B cell (primary cell): ENCODE results near the gene SHISA7. TPM values are rescaled to one million over a fixed set of nuclear protein-coding genes. Genes with fewer than 3 reads are reported as not detected.

Experiments
- ATAC-seq: fragments of 200-7000 bp; cut with Tn5 transposase; one replicate; pipeline ENCODE4 v1.10.0; 2021; ENCODE audit warnings: low read depth, mild to moderate bottlenecking, moderate number of reproducible peaks, moderate library complexity
- CTCF ChIA-PET: fragments of 350-600 bp; sonication (Branson Sonifier 250); formaldehyde crosslinking; loops from one replicate; lab custom pipeline; 2021; ENCODE audit warnings: antibody characterized with exemption, inconsistent platforms; lab: Charles Lee
- POLR2A ChIA-PET: fragments of 350-600 bp; sonication (Branson Sonifier 250); formaldehyde crosslinking; loops from one replicate; lab custom pipeline; 2021; ENCODE audit warnings: antibody characterized with exemption; lab: Charles Lee
- DNase-seq: peaks from one replicate; pipeline ENCODE4 v3.0.0; 2013
- H2AFZ ChIP-seq: 2 replicates; pipeline ENCODE4 v1.6.1; 2012; ENCODE audit warnings: mild to moderate bottlenecking, low read depth, low read length; ENCODE audit not compliant: insufficient read depth, poor library complexity, severe bottlenecking
- H3K27ac ChIP-seq, 2 donors: 1 replicate in 1 of 2; 2 replicates in 1 of 2; pipeline ENCODE4 v1.5.1; 2012 to 2013; ENCODE audit warnings: low read length in 2 of 2, mild to moderate bottlenecking in 2 of 2, moderate library complexity in 1 of 2
- H3K27me3 ChIP-seq, 4 experiments: fragments of 200-600 bp in 1 of 4; sonication (generic) in 1 of 4; replicated peaks in 1 of 4; 1 replicate in 2 of 4; 2 replicates in 2 of 4; pipeline versions ENCODE4 v1.6.1 to v1.7.0; 2013 to 2016; ENCODE audit warnings: low read length in 3 of 4, mild to moderate bottlenecking in 2 of 4, mixed read lengths in 1 of 4, moderate library complexity in 1 of 4; ENCODE audit not compliant: insufficient read depth in 4 of 4, control insufficient read depth in 3 of 4; ENCODE audit errors: control extremely low read depth in 1 of 4
- H3K36me3 ChIP-seq, 2 experiments: replicated peaks in 1 of 2; 1 replicate in 1 of 2; 2 replicates in 1 of 2; pipeline versions ENCODE4 v1.6.1 to v1.7.1; 2013; ENCODE audit warnings: low read length in 1 of 2; ENCODE audit not compliant: insufficient read depth in 2 of 2, control insufficient read depth in 1 of 2; ENCODE audit errors: control extremely low read depth in 1 of 2, extremely low read depth in 1 of 2
- H3K4me1 ChIP-seq, 2 donors: fragments of 200-600 bp in 1 of 2; sonication (generic) in 1 of 2; 1 replicate in 1 of 2; 2 replicates in 1 of 2; pipeline versions ENCODE4 v1.5.1 to v1.6.1; 2013 to 2017; ENCODE audit warnings: low read length in 2 of 2; ENCODE audit not compliant: control insufficient read depth in 2 of 2, insufficient read depth in 2 of 2
- H3K4me2 ChIP-seq: replicated peaks from 2 replicates; pipeline ENCODE3; 2012; ENCODE audit warnings: mild to moderate bottlenecking, low read depth, low read length; ENCODE audit not compliant: poor library complexity, severe bottlenecking
- H3K4me3 ChIP-seq, 5 experiments: fragments of 200-600 bp in 1 of 5; sonication (generic) in 1 of 5; 1 replicate in 3 of 5; 2 replicates in 2 of 5; pipeline versions ENCODE4 v1.5.1 to v1.7.0; 2011 to 2016; ENCODE audit warnings: low read length in 4 of 5, mild to moderate bottlenecking in 4 of 5, low read depth in 2 of 5, control low read depth in 1 of 5, moderate library complexity in 1 of 5; ENCODE audit not compliant: insufficient read depth in 1 of 5; ENCODE audit errors: control extremely low read depth in 1 of 5, extremely low read depth in 1 of 5
- H3K79me2 ChIP-seq: fragments of 200-600 bp; sonication (generic); one replicate; pipeline ENCODE4 v1.6.0; 2016; ENCODE audit warnings: low read length; ENCODE audit not compliant: control insufficient read depth, insufficient read depth
- H3K9ac ChIP-seq: fragments of 200-600 bp; sonication (generic); 2 replicates; pipeline ENCODE4 v1.6.1; 2017; ENCODE audit warnings: mild to moderate bottlenecking, low read length, moderate library complexity
- H3K9me3 ChIP-seq, 3 donors: one replicate each; pipeline versions ENCODE4 v1.6.1 to v1.7.1; 2013; ENCODE audit warnings: low read length in 2 of 3; ENCODE audit not compliant: control insufficient read depth in 2 of 3, insufficient read depth in 1 of 3; ENCODE audit errors: control extremely low read depth in 1 of 3
- H4K20me1 ChIP-seq: 2 replicates; pipeline ENCODE4 v1.6.0; 2012; ENCODE audit warnings: mild to moderate bottlenecking, low read length; ENCODE audit not compliant: insufficient read depth, control insufficient read depth, poor library complexity, severe bottlenecking
- H3K27ac Mint-ChIP-seq: one replicate; pipeline ENCODE4 v1.8.0; 2021; ENCODE audit warnings: mixed read lengths
- H3K27me3 Mint-ChIP-seq: one replicate; pipeline ENCODE4 v1.8.0; 2021; ENCODE audit warnings: mixed read lengths
- H3K4me1 Mint-ChIP-seq: one replicate; pipeline ENCODE4 v1.8.0; 2021; ENCODE audit warnings: mixed read lengths
- H3K4me3 Mint-ChIP-seq: one replicate; pipeline ENCODE4 v1.8.0; 2021; ENCODE audit warnings: mixed read lengths
- H3K9me3 Mint-ChIP-seq: one replicate; pipeline ENCODE4 v1.8.0; 2022; ENCODE audit warnings: mixed read lengths; ENCODE audit not compliant: insufficient read depth
- EZH2 ChIP-seq: IDR thresholded peaks from 2 replicates; pipeline ENCODE4 v1.6.1; 2012; ENCODE audit warnings: borderline replicate concordance, low read depth, mild to moderate bottlenecking, moderate library complexity, low read length; ENCODE audit not compliant: insufficient read depth, poor library complexity, severe bottlenecking
- WGBS: methylation state at CpG from one replicate; pipeline ENCODE4 v1.1.5; 2013; ENCODE audit warnings: missing lambda C conversion rate; ENCODE audit not compliant: insufficient coverage; 5-methylcytosine and 5-hydroxymethylcytosine counted together
- intact Hi-C: fragments of 100-400 bp; cut with micrococcal nuclease; formaldehyde crosslinking; loops from one replicate; pipeline ENCODE4 v1.10.0; 2022
- polyA plus RNA-seq: library from polyadenylated mRNA; depleted of rRNA; stranded (reverse); fragments of >200 nt; gene quantifications from 2 replicates; pipeline ENCODE4 v1.2.3, GENCODE V29; 2012
- total RNA-seq, 2 donors: library from RNA; stranded (reverse); fragments of 120-200 nt in 1 of 2; gene quantifications; 1 replicate in 1 of 2; 2 replicates in 1 of 2; pipeline versions ENCODE4 v1.2.3 to v1.2.4, GENCODE V29; 2013 to 2022
- TF ChIP-seq, protein P1 (sequence below): fragments of 200-600 bp; IDR thresholded peaks from one replicate; pipeline ENCODE4 v1.8.0; 2022; ENCODE audit warnings: antibody characterized with exemption, mild to moderate bottlenecking

SHISA7 gene
- total and polyA plus RNA-seq, 2 donors (not counting 1 experiment from before 2014, with no cell fraction given), result 0.06 TPM; not detected in 1

DNA sequence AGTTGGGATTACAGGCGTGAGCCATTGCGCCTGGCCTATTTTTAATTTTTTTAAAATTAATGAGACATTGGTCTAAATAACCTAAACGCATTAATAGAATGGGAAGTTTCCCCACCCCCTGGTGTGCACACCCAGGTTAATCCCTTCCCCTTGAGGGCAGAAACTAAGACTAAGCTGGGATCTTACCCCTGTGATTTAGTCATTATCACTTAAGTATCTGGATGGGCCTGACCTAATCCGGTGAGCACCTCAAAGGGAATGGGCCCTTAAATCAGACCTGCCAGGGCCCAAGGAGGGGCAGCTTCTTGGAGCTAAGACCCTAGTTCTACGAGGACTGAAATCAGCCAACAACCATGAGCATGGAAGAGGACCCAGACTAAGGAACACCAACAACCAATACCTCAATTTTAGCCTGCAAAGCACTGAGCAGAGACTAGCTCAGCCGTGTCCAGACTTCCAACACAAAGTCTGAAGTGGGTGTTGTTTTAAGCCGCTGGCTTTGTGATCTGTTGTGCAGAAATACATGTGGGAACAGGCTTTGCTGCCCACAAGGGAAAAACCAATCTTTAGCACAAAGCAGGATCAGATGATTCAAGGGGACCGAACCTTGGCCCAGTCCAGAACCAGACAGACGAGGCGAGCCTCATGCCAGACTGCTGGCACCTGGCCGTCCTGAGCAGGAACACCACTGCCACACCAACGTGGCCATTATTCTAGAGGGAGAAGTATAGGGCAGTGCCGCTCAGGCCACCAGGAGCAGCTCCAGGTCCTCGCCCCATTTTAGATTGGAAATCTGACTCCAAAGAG, 42.6 kb downstream of the SHISA7 start:
- Mint-ChIP-seq H3K4me3 (no peak overlapping the region), H3K4me1 (peaks cover 4% of the 10 kb centered on the region), H3K27ac (no peak overlapping the region), H3K9me3 (no peaks in the 10 kb centered on the region), H3K27me3 (no peaks in the 10 kb centered on the region)
- Histone ChIP-seq H3K27me3 (no peaks in the 10 kb centered on the region), H4K20me1 (peaks cover 6% of the 10 kb centered on the region), H2AFZ (no peak overlapping the region), H3K27ac (no peak overlapping the region), H3K79me2 (peaks cover 7% of the 10 kb centered on the region), H3K4me2 (no peak overlapping the region), H3K4me3 (no peak overlapping the region), H3K36me3 (peaks cover 0 to 45% of the 10 kb centered on the region in 2 experiments), H3K4me1 (peaks cover 0 to 1% of the 10 kb centered on the region in 2 donors), H3K9me3 (no peaks in the 10 kb centered on the region), H3K9ac (no peak overlapping the region)
- CTCF ChIA-PET, result interaction anchor here (1.0 to 1.3 kb wide), 2 partner anchors 103 to 259 kb away, joined by 3 read pairs; no protein-coding TSS in a partner anchor
- POLR2A ChIA-PET, result interaction anchor here (1.4 kb wide), 1 partner anchor 16 kb away, joined by 3 read pairs; the partner anchor contains the start of gene TMEM238
- TF ChIP-seq, protein P1, sequence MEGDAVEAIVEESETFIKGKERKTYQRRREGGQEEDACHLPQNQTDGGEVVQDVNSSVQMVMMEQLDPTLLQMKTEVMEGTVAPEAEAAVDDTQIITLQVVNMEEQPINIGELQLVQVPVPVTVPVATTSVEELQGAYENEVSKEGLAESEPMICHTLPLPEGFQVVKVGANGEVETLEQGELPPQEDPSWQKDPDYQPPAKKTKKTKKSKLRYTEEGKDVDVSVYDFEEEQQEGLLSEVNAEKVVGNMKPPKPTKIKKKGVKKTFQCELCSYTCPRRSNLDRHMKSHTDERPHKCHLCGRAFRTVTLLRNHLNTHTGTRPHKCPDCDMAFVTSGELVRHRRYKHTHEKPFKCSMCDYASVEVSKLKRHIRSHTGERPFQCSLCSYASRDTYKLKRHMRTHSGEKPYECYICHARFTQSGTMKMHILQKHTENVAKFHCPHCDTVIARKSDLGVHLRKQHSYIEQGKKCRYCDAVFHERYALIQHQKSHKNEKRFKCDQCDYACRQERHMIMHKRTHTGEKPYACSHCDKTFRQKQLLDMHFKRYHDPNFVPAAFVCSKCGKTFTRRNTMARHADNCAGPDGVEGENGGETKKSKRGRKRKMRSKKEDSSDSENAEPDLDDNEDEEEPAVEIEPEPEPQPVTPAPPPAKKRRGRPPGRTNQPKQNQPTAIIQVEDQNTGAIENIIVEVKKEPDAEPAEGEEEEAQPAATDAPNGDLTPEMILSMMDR, result no peak
- TF ChIP-seq EZH2, result no peak
- no peak for ATAC-seq
- intact Hi-C loops, result no loop called here
- 90% methylated on average over 10 of the region's 14 CpGs for WGBS
- DNase-seq, result peak; percentile 14
